ENCODE measurements around the gene PROP1. TPM values are rescaled to one million over a fixed set of nuclear protein-coding genes. Genes with fewer than 3 reads are reported as not detected.

PROP1 gene
- total RNA-seq, 2 experiments from 2014 or later: not detected

GRCh38 chr5:177966009-177966838 is 29.8 kb downstream of the PROP1 start:
- Mint-ChIP-seq H3K9me3 (no peaks in the 10 kb centered on the region), H3K27me3 (no peaks in the 10 kb centered on the region), H3K4me3 (no peak overlapping the region), H3K36me3 (ENCODE audit: low read depth) (peaks cover 5% of the 10 kb centered on the region), H3K4me1 (ENCODE audit: low read depth) (no peaks in the 10 kb centered on the region), H3K27ac (no peak overlapping the region)
- ATAC-seq (ENCODE audit: poor library complexity) (no peak), DNase-seq (no peak)
- ChIA-PET POLR2A (no interaction called here), CTCF (no interaction called here)
- no peaks in the 10 kb centered on the region for H3K4me1 ChIP-seq (ENCODE audit: insufficient read depth, low read length)
- no peak overlapping the region for H3K4me3 ChIP-seq (ENCODE audit: low read length)
- peaks cover 0 to 4% of the 10 kb centered on the region in 2 experiments for H3K9me3 ChIP-seq (ENCODE audit: control insufficient read depth in 1 of 2, insufficient read depth in 1 of 2, low read length in 2 of 2)
- H3K36me3 ChIP-seq (ENCODE audit: insufficient read depth, low read length): no peaks in the 10 kb centered on the region
- no peaks in the 10 kb centered on the region for H3K27me3 ChIP-seq (ENCODE audit: control insufficient read depth in 1 of 2, insufficient read depth in 2 of 2, low read length in 2 of 2)
- intact Hi-C loops (cut with DNase I, micrococcal nuclease): no loop called here
- no peak for TF ChIP-seq CTCF (IDR thresholded peaks at IDR 0.05)
- no peak overlapping the region for H3K27ac ChIP-seq (ENCODE audit: low read depth in 1 of 2, low read length in 2 of 2)

- TF ChIP-seq CTCF (IDR thresholded peaks at IDR 0.05): no peak
- Mint-ChIP-seq H3K27me3 (no peaks in the 10 kb centered on the region), H3K9me3 (no peaks in the 10 kb centered on the region), H3K4me1 (ENCODE audit: low read depth) (no peaks in the 10 kb centered on the region), H3K4me3 (no peak overlapping the region), H3K27ac (no peak overlapping the region), H3K36me3 (ENCODE audit: low read depth) (peaks cover 5% of the 10 kb centered on the region)
- H3K27me3 ChIP-seq (ENCODE audit: control insufficient read depth in 1 of 2, insufficient read depth in 2 of 2, low read length in 2 of 2): no peaks in the 10 kb centered on the region
- no peaks in the 10 kb centered on the region for H3K9me3 ChIP-seq (ENCODE audit: control insufficient read depth in 1 of 2, insufficient read depth in 1 of 2, low read length in 2 of 2)
- POLR2A ChIA-PET: no interaction called here
- H3K36me3 ChIP-seq (ENCODE audit: insufficient read depth, low read length): no peaks in the 10 kb centered on the region
- intact Hi-C loops (cut with DNase I, micrococcal nuclease): no loop called here
- no peak for DNase-seq
- no peaks in the 10 kb centered on the region for H3K4me1 ChIP-seq (ENCODE audit: insufficient read depth, low read length)
- no peak for ATAC-seq (ENCODE audit: poor library complexity)
- H3K27ac ChIP-seq (ENCODE audit: low read depth in 1 of 2, low read length in 2 of 2): no peak overlapping the region
- CTCF ChIA-PET: no interaction called here
- H3K4me3 ChIP-seq (ENCODE audit: low read length): no peak overlapping the region
Observed at GRCh38 chr5:177964471-177964870, 31.6 kb downstream of the PROP1 start.

DNA sequence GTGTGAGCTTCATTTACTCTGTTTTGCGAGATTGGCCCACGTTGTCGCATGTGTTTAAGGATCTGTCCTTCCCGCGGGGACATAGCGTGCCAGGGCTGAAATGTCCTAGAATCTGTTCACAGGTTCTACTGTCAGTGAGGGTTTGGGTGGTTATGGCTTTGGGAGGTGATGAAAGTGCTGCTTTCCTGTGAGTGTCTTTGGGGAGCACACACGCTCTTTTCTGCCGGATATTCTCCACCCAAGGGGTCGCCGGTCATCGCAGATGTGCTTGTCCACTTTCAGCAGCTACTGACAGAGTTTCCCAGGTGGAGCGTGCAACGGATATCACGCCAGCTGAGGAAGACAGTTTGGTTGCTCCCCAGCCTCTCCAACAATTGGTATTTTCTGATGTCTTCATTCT is 32.1 kb downstream of the PROP1 start:
- H3K4me3 ChIP-seq (ENCODE audit: low read length): no peak overlapping the region
- no peak overlapping the region for H3K27ac Mint-ChIP-seq
- TF ChIP-seq CTCF (IDR thresholded peaks at IDR 0.05): no peak
- ATAC-seq (ENCODE audit: poor library complexity): no peak
- H3K27me3 Mint-ChIP-seq: no peaks in the 10 kb centered on the region
- no peaks in the 10 kb centered on the region for H3K4me1 Mint-ChIP-seq (ENCODE audit: low read depth)
- no peak for DNase-seq
- peaks cover 5% of the 10 kb centered on the region for H3K36me3 Mint-ChIP-seq (ENCODE audit: low read depth)
- intact Hi-C loops (cut with DNase I, micrococcal nuclease): no loop called here
- ChIA-PET CTCF (no interaction called here), POLR2A (no interaction called here)
- H3K27ac ChIP-seq (ENCODE audit: low read depth in 1 of 2, low read length in 2 of 2): no peak overlapping the region
- no peaks in the 10 kb centered on the region for H3K4me1 ChIP-seq (ENCODE audit: insufficient read depth, low read length)
- no peak overlapping the region for H3K4me3 Mint-ChIP-seq
- H3K9me3 ChIP-seq (ENCODE audit: control insufficient read depth in 1 of 2, insufficient read depth in 1 of 2, low read length in 2 of 2): no peaks in the 10 kb centered on the region
- no peaks in the 10 kb centered on the region for H3K27me3 ChIP-seq (ENCODE audit: control insufficient read depth in 1 of 2, insufficient read depth in 2 of 2, low read length in 2 of 2)
- no peaks in the 10 kb centered on the region for H3K36me3 ChIP-seq (ENCODE audit: insufficient read depth, low read length)
- H3K9me3 Mint-ChIP-seq: no peaks in the 10 kb centered on the region
